GM19452 (cell line): Measurements from ENCODE around the gene UTS2.

ENCODE experiments used
- ATAC-seq: cut with Tn5 transposase; IDR thresholded peaks from one replicate; pipeline ENCODE4 v1.9.1; 2021; ENCODE audit not compliant: unreplicated experiment

UTS2 gene

DNA sequence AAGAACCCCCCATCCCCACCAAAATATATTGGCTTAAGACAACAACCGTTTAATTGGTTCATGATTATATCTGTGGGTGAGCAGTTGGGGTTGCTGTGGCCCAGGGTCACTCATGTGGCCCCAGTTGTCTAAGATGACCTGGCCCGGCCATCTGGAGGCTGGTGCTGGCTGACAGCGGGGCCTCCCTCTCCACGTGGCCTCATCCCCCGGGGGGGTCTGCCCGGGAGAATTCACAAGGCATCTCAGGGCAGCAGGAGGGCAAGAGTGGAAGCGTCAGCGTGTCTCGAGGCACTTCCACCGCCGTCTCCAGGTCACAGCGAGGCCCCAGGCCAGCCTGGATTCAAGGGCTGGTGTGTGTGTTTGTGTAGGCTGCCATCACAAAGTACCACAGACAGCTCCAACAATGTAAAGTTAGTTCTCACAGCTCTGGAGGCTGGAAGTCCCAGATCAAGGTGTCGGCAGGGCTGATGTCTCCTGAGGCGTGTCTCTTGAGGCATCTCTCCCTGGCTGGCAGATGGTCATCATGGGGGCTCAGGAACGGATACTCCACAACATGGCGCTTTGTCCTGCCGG lies 11.0 kb upstream of the UTS2 start:
- ATAC-seq = no peak

DNA sequence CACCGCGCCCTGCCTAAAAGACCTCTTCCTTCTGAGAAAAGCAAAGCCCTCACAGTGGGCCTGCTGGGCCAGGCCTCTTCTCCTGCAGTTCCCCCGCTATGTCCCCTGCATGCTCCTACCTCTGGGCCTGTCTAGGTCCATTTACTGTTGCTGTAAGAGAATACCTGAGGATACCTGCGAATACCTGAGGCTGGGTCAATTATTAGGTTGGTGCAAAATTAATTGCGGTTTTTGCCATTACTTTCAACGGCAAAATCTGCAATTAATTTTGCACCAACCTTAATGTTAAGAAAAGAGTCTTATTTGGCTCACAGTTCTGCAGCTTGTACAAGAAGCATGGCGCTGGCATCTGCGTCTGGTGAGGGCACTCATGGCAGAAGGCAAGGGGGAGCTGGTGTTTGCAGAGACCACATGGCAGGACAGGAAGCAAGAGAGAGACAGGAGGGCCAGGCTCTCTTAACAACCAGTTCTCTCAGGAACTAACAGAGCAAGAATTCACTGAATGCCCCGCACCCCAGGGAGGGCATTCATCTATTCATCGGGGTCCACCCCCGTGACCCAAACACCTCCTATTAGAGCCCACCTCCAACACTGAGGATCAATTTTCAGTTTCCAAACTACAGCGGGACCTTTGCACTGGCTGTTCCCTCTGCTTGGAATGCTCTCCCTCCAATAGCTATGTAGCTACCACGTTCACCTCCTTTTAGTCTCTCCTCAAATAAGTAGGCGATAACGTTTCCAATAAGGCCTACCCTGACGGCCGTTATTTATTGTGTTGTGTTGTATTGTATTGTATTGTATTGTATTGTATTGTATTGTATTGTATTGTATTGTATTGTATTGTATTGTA lies 9.6 kb upstream of the UTS2 start:
- ATAC-seq = no peak

DNA sequence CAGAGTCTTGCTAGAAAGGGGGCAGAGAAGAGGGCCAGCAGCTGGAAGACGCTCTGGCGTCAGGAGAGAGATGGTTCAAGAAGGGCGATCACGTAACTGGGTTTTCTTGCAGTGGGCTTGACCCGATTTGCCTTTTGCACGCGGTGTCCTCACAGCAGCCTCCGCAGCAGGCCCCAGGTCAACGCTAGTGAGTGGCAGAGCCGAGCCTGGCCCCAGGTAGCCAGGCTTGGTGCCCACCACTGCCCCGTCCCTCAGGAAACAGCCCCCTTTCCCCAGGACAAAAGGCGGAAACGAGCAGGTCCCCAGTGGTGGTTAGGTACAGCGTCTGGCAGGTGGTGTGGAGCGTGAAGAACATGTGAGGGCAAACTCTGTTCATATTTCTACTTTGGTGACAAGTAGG lies 8.6 kb upstream of the UTS2 start:
- no peak for ATAC-seq

DNA sequence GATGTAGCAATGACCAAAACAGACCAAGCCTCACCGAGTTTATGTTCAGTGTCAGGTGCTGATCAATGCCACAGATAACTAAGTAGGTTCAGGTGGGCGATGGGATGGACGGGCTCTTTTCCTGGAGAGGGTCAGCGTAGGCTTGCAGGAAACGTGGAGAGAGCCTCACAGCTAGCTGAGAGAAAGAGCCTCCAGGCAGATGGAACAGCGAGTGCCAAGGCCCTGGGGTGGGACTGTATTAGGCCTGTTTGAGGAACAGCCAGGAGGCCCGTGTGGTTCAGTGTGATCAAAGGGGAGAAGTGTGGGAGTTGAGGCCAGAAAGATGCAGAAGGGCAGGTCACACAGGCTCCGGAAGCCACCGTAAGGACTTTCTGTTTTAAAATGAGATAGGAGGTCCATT lies 7.3 kb upstream of the UTS2 start:
- no peak for ATAC-seq

DNA sequence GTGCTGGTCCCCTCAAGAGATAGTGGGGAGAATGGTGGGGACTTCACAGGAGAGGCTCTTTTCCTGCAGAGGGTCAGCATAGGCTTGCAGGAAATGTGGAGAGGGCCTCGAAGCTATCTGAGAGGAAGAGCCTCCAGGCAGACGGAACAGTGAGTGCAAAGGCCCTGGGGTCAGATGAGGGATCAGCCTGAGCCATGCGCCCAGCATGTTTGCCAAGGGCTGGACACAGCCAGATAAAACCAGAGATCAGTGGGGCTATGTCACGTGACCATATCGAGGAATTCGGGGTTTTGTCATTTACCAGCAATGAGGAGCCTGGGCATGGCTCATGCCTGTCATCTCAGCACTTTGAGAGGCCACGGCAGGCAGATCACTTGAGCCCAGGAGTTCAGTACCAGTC lies 6.5 kb upstream of the UTS2 start:
- ATAC-seq = no peak

DNA sequence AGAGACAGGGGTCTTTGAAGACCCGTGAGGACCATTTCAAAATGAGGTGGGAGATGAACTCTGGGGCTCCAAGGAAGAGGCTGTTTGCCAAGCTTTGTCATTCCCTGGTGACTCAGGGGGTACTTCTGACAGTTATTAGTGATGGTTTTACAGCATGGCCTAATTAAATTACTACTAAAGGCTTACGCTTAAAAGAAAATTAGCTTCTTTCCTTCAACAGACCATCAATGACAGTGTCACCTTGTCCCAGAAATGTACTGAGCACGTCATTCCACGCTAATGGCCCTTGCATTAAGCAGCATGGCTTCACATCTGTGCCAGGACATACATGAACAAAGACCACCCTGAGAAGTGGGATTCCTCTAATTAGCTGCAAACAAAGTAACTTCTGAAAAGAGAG lies 5.1 kb upstream of the UTS2 start:
- no peak for ATAC-seq

DNA sequence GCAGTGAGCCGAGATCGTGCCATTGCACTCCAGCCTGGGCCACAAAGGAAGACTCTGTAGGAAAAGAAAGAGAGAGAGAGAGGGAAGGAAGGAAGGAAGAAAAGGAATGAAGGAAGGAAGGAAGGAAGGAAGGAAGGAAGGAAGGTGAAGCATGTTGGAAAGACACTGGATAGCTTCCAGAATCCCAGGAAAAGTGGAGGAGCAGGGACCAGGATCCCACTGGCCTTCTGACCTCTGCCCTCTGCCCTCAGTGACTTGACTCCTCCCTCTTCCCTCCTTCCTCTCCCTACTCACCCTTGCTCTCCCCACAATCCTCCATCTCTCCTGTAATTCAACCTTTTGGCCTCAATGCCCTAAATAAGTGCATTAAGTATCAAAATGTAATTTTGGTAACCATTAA lies 4.1 kb upstream of the UTS2 start:
- no peak for ATAC-seq

DNA sequence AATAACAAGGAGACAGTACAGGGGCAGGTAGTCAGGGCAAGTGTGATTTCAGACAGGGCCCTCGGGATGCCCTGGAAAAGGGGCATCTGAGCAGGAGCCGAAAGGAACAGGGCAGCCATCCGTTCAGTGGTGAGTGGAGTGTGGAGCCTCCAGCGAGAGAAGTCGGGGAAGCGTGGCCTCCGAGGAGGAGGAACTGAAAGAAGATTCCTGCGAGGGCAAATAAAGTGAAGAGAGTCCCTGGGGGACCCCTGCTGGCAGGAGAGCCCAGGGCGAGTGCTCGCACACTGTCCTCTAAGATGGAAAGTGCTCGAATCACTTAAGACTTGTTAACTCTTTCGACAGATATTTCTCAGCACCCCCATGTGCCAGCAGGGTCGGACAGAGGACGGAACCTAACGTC lies 3.5 kb upstream of the UTS2 start:
- ATAC-seq = no peak

DNA sequence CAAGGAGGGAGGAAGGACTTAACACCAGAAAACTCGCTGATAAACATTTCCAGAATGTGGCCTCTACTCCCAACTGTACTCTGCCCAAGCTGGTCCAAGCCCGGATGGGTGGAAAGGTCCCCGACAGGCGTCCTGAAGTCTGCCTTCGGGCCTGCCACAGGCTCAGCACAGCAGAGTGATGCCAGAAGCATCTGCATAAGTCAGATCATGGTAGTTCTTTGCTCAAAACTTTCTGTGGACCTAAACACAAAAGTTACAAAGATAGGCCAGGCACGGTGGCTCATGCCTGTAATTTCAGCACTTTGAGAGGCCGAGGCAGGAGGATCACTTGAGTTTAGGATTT lies 790 bp upstream of the UTS2 start:
- no peak for ATAC-seq

DNA sequence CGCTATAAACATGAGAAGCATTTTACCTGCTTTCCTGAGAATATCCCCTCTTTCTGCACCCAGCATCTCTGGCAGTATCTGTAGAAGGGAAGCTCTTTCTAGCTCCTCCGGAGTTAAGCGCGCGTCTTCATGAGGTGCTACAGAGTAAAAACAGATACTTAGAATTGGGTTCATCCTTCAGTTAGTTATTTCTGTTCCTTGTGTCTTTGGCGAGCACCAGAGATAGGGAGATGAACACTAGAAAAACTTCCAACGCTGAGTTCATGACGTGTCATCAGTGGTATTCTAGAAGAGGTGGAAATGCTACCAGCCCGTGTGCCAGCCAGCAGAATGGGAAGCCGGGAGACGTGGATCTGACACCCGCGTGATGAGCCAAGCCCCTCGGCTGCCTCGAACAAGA lies 2.1 kb downstream of the UTS2 start:
- ATAC-seq = no peak

DNA sequence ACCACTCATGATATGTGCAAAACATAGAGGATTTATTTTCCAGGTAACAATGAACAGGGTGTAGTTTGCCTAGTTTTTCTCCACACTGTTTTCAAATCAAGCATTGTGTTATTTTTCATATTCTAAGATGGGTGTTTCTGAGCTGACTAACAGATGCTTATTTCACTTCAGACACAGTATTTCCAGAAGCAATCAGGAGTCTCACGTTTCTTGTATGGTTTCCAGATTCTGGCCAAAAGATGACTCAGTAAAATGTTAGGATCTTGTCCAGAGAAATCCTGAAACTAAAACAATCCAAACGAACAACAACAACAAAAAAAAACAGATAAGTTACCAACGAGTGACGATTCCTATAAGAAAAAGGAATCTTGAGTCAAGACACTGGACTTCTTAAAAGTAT lies 5.3 kb downstream of the UTS2 start:
- no peak for ATAC-seq

DNA sequence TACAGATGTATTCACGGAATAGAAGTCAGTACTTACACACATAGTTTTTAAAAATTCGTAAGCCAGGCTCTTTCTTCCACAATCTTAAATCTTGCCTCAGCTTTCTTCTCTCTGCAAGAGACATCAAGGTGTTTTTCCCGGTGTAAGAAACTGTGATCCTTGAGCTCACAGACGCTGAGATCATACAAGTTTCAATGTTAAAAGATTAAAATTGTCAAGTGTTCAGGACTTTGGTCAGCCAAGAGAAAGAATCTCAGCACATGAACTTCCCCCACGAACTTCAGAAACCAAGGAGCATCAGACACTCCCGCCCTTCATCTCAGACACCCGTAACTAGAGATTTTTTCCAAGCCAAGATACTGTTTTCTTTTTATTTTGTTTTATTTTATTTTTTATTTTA lies 6.2 kb downstream of the UTS2 start:
- no peak for ATAC-seq

DNA sequence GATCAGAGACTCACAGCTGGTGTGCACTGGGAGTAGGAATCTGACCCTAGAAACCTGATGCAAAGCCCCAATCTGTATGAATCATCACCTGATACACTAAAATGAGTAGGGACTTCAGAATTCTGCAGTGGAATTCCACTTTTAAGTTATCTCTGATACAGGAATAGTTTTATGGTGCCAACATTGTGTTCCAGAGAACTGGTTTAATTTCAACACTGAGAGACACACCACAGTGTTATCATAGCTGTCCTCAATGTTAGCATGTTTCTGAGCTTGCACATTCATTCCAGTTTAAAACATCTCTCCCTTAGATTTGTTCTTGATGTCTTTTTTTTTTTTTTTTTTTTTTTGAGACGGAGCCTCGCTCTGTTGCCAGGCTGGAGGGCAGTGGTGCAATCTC lies 7.1 kb downstream of the UTS2 start:
- no peak for ATAC-seq

DNA sequence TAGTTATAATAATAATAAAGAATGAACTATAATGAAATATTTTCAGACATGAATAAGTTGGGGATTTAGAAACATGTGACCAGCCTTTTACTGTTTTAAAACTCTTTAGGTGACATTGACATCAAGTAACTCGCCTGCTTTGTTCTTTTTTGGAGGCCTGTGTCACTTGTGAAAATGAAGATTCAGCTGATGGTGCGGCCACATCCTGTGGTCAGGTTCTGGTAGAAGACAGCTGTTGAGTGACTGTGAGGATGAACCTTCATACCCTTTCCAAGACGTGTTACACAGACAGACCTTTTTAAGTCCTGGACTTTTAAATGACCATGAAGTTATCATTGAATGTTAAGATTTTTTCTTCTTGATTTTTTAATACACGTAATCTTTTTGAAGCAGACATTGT lies 10.3 kb downstream of the UTS2 start:
- no peak for ATAC-seq

DNA sequence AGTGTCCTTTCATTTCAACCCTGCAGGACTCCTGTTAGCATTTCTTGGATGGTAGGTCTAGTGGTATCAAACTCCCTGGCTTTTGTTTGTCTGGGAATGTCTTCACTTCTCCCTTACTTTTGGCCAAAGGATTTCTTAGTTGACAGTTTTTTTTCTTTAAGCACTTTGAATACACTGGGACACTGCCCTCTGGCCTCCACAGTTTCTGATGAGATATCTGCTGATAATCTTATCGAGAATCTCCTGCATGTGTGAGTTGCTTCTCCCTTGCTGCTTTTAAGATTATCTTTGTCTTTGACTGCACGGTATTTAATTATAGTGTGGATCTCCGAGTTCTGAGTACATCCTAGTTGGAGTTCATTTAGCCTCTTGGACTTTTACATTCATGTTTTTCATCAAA lies 13.3 kb downstream of the UTS2 start:
- no peak for ATAC-seq

DNA sequence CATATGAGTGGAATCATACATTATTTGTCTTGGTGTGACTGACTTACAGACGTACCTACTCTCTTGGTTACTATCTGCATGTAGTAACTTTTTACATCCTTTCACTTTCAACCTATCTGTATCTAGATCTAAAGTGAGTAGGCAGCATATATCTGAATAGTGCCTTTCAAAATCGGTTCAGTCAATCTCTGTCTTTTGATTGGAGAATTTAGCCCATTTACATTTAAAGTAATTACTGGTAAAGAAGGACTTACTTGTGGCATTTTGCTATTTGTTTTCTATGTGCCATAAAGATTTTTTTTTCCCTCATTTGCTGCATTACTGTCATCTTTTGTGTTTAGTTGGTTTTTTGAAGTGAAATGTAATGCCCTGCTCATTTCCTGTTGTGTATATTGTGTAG lies 14.2 kb downstream of the UTS2 start:
- ATAC-seq = no peak

DNA sequence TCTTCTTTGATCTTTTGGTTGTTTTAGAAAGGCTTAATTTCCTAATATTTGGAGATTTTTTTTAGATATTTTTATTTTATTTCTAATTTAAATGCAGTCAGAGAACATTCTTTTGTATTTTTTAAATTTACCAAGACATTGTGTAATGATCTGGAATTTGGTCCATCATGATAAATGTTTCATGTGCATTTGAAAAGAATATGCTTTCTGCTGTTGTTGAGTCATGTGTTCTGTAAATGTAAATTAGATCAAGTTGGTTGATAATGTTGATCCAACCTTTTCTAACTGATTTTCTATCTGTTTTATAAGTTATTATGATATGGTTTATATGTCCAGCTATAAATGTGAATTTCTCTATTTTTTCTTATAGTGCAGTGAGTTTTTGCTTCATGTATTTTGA lies 19.8 kb downstream of the UTS2 start:
- ATAC-seq = no peak

DNA sequence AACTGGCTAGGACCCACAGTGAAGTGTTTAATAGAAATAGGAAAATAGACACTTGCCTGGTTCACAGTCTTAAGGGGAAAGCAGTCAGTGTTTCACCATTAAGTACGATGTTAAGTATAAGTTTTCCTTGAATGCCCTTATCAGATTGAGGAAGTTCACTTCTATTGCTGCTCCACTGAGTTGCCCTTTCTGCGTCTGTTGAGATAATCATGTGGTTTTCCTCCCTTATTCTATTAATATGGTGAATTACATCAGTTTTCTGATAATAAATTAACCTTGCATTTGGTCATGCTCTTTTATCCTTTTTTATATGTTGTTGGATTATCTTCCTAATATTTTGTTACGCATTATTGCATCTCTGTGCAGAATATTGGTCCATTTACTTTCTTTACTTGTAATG lies 21.4 kb downstream of the UTS2 start:
- ATAC-seq = no peak

DNA sequence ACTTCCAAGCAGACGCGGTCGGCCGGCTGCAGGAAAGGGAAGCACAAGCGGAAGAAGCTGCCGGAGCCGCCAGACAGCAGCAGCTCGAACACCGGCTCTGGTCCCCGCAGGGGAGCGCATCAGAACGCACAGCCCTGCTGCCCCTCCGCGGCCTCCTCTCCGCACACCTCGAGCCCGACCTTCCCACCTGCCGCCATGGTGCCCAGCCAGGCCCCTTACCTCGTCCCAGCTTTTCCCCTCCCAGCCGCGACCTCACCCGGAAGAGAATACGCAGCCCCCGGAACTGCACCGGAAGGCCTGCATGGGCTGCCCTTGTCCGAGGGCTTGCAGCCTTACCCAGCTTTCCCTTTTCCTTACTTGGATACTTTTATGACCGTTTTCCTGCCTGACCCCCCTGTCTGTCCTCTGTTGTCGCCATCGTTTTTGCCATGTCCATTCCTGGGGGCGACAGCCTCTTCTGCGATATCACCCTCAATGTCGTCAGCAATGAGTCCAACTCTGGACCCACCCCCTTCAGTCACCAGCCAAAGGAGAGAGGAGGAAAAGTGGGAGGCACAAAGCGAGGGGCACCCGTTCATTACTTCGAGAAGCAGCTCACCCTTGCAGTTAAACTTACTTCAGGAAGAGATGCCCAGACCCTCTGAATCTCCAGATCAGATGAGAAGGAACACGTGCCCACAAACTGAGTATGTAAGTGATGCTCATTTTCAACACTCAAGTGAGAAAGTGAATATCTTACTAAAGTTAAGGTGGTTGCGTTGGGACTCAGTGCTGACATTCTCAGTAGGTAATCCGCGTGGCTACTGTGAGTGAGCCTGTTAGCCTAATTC lies 25.5 kb downstream of the UTS2 start:
- ATAC-seq = no peak

DNA sequence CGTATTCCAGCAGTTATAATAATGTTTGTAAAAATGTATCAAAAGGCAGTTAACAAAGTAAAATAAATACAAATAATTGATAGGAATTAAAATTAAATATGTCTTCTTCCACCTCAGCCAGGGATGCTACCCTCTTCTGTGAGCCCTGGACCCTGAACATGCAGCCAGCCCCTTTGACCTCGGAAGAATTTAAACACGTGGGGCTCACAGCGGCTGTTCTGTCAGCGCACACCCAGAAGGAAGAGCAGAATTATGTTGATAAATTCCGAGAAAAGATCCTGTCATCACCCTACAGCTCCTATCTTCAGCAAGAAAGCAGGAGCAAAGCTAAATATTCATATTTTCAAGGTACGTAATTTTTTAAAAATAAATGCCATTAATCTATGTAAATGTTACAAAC lies 26.5 kb downstream of the UTS2 start:
- ATAC-seq = no peak

DNA sequence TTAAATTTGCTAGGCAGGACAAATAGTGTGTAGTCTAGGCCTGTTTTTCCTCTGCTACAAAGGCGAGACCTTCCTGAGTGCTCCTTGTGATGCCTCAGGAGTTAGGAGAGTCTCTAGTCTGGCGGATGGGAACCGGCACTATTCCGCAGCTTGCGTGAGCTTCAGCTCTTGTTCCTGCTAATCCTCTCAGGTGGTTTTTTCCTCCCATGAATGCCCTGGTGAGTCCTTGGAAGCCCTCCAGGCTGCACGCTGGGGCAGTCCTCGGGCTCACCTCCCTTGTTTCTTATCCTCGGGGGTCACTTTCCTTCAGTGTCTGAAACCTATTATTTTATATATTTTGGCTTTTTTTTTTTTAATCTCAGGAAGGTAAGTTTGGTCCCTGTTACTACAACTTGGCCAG lies 28.2 kb downstream of the UTS2 start:
- no peak for ATAC-seq

DNA sequence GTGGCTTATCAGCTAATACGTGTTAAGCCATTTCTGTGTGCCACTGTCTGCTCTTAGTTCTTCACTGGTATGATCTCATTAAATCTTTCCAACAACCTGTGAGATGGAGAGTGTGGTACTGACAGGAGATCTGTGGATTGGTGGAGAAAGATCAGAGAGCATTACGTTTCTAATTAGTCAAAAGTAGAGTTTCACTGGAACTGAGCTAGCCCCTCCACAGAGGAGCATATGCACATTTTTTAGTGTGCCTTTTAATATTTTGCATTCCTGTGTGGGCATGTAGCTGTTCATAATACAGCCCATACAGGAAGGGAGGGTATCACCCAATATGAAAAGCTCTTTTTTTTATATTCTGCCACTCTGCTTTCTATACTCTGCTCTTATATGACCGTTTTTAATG lies 31.6 kb downstream of the UTS2 start:
- ATAC-seq = no peak
